ENCODE measurements around the gene CCER1.

- TF ChIP-seq POLR2A (IDR thresholded peaks at IDR 0.05) = no peak
- TF ChIP-seq CTCF (IDR thresholded peaks at IDR 0.05) = no peak
Observed at GRCh38 chr12:90963946-90964345, 9.0 kb upstream of the CCER1 start.

Measured in vagina (tissue), 2 donors.